HG03354 (cell line): ENCODE results near the gene RAI1.

ENCODE experiments used
- ATAC-seq: cut with Tn5 transposase; IDR thresholded peaks from one replicate; pipeline ENCODE4 v1.9.1; 2021; ENCODE audit warnings: mild to moderate bottlenecking; ENCODE audit not compliant: unreplicated experiment, poor library complexity, severe bottlenecking

The RAI1 gene

DNA sequence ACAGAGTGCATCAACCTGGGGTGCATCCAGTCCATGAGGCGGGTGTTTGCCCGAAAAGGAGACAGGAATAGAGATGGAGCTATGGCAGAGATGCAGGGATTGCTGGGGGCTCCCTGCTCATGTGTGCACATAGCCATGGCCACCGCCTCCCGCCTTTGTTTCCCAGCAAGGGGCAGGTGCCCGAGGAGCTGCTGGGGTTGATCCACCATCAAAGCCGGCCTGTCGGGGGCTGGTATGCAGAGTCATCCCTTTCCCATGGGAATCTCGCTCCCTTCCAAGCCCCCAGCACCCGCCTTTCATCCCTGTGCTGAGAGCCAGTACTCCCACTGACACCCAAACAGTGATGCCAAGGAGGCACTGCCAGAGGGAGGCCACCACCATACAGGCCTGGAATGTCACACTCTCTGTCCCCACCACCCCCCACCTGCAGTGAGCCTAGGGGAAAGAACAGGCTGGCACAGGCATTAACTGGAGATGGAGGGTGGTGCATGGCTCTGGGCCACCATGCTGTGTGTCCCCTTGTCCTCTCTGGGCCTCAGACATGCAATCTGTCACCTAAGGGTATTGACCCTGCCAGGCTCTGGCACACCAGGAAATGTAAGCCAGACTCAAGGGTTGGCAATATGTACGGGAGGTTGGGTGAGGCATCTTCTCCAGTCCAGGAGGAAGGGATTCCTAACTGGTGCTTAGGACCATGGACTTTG lies 90.4 kb downstream of the RAI1 start:
- ATAC-seq: no peak

DNA sequence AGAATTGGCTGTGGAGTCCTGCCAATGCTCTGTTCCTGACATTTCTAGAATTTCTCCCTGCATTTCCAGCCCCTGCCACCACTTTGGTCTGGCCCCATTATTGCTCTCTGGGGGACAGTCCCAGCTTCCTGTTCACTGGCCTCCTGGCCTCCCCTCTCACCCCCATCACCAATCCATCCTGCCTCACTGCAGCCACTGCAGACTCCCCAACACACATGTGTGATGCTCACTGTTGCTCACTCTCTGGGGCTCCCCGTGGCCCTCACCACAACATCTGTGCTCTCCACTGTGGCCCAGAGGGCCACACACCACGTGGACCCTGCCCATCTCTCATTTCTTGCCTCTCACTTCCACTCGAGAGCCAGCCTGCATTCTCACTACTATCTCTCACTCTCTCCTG lies 91.0 kb downstream of the RAI1 start:
- no peak for ATAC-seq

DNA sequence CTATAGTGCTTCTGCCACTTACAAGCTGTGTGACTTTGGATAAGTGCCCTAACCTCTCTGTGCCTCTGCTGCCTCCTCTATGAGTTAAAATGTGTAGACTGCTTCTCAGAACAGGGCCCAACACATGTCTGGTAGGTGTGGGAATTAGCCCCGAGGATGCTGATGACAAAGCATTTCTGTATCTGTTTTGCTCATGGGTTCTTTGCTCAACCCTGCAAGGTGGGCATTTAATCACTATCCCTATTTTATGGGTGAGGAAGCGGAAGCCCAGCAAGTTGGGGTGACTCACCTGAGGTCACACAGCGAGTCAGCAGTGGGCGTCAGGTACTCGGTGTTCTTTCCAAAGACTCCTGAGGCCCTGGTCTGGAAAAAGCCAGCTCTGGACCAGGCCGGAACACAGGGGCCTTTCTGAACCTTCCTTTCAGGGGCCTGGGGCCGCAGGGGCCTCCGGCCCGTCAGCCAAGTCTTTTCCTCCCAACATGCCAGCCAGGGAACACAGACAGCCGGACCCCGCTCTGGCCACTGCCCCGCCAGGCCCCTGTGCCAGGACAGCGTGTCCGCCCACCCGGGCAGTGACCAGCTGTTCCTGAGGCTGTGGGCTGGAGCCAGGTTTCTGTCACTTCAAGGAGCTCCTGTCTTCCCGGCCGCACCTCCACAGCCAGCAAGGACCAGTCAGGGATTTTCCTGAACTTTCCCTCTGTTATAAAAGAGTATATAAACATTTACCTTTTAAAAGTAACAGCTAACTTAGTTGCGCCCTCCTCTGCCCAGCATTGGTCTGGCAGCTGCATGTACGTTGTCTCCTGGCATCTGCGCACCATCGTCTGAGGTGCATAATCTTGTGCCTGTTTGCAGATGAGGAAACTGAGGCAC lies 93.0 kb downstream of the RAI1 start:
- no peak for ATAC-seq

DNA sequence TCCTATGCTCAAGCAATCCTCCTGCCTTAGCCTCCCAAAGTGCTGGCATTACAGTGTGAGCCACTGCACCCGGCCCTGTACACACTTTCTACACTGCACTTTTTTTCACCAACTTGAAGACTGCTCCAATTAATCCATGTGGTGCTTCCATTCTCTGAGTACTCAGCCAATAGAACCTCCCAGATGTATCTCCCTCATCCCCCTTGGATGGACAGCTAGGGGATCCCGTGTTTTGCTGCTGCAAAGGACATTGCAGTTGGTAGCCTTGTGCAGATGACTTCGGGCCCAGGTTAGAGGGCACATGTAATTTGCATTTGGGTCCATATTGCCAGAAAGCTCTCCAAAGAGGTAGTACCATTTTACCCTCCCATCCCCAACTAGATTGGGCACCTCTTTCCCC lies 95.6 kb downstream of the RAI1 start:
- no peak for ATAC-seq

DNA sequence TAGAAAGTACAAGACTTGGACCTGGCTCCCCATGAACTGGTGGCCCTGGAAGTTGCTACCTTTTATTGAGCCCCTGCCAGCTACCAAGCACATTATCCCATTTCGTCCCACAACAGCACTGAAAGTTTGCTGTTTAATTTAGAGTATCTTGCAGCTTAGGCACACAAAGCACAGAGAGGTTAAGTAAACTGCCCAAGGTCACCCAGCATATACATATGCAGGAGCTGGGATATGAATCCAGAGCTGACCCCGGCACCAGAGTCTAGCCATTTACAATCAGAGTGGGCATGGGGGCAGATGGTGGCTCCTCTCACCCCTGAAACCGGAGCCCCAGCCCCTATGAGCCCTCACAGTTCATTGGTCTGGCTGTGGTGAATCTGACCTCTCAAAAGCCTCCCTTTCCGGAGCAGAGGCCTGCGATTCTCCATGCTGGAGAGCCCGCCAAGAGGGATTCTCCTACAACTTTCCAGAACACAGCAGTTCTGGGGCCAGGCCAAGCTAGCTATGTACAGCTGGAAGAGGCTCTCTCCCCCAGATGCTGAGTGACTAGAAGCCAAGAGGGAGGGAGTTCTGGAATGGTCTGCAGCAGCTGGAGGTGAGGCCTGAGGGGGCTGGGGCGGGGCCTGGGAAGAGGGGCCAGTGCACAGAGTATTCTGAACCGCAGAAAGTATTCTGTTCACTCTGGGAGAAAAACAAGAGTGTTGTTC lies 97.2 kb downstream of the RAI1 start:
- no peak for ATAC-seq

DNA sequence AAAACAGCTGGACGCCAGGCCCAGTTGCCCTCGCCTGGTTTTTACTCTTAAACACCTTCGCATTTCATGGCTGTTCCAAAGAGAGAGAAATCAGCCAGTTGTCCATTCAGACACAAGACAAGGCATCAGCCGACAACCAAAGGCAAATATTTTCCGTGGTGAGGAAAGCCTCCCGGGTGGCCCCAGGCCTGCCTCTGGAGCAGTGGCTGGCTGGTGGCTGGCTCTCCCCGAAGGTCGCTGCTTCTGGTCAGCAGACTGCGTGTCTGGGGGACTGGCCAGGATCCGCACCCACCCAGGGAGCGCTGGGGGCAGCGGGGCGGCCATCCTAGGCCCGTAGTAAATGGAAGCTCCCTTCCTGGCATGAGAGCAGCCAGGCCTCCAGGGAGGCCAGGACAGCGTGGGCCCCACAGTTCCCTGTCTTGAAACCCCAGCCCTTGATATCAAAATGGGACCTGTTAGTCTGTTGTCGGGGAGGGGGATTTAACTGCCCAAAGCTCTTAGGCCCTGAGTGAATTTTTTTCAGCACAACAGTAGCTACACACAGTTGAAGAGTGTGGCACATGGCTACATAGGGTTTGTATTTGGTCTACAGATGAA lies 97.9 kb downstream of the RAI1 start:
- ATAC-seq: no peak

DNA sequence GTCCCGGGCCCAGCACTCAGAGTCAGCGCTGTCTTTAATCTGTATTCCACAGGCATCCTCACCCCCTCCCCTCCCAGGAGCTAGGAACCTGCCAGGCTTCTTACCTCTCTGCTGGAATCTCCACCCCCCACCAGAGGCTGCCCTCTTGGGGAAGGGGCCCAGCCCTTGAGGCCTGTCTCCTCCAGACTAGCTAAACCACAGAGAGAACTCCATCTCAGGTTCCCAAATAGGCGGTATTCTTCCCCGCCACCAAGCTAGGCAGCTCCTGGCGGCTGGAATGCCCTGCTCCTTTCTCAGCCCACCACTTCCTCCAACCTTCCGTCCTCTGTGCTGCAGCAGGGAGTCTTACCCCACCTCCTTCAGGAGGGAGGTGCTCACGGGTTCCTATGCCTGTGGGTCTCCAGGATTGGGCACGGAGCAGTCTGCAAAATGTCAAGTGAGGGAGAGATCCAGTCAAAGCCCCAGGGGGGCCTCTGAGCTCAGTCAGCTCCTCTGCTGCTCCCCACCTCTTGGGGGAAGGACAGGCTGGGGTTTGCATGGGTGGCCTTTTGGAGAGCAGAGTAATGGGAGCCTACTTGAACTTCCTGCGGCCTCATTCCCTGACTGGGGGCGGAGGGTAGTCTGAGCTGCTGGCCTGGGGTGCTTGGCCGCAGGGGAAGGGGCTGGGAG lies 99.8 kb downstream of the RAI1 start:
- no peak for ATAC-seq

DNA sequence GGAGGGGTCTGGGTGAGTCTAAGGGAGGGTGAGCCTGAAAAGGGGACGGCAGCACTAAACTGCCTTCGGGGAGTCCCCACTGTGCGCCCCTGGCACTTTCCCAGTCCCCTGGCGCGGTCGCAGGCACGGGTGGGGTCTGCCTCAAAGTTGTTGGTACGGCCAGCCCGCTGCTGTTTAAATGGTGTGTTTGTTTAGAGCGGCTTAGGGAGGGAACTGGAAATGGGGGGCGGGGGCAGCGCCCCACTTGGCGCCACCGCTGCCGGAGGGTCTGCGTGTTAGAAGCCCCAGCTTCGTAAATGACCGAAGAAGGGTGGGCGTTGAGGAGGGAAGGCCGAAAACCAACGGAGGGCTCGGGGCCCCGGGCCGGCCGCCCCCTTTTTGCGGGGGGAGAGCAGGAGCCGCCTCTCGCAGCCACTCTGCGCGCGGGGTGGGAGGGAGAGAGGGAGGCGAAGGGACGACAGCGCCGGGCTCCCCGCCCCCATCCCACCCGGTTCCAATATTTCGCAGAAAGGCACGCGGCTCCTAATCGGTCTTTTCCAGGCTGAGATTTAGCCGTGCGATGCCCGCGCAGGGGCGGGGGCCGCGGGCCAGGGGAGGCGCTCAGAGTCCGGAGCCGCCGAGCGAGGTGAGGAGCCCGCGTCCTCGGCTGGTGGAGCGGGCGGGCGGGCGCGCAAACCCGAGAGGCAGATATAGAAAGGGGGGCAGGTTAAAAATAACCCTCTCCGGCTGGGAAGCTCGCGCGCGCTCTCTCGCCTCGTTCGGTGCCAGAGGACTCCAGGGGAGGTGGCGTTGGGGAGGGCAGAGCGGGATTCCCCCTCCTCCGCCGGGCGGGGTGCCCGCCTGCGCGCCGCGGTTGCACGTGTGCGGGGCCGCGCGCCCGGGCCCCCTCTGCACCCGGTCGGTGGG lies 100.6 kb downstream of the RAI1 start:
- no peak for ATAC-seq

DNA sequence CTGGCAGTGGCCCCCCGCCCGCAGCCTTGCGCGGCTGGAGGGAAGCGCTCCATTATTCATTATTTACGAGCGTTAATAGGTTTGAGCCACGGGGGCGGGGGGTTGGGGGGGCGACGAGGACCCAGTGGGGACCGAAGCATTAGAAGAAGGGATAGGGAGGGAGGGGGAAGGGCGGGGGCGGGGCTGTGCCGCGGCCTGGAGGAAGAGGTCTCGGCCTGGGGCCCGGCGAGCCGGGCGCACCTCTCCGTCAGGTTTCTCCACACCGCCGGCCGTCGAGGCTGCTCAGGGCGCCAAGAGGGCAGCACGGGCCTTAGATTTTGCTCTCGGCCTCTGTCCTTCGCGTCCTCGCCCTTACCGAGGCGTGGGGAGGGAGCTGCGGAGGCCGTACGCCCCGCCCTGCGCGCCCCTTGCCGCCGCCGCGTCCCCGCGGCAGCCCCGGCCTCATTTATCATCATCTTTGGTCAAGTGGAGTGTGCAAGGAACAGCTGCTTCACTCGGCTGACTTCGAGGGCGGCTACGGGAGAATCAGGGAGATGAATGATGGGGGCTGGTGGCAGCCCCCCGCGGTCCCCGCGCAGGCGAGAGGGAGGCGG lies 101.4 kb downstream of the RAI1 start:
- no peak for ATAC-seq

DNA sequence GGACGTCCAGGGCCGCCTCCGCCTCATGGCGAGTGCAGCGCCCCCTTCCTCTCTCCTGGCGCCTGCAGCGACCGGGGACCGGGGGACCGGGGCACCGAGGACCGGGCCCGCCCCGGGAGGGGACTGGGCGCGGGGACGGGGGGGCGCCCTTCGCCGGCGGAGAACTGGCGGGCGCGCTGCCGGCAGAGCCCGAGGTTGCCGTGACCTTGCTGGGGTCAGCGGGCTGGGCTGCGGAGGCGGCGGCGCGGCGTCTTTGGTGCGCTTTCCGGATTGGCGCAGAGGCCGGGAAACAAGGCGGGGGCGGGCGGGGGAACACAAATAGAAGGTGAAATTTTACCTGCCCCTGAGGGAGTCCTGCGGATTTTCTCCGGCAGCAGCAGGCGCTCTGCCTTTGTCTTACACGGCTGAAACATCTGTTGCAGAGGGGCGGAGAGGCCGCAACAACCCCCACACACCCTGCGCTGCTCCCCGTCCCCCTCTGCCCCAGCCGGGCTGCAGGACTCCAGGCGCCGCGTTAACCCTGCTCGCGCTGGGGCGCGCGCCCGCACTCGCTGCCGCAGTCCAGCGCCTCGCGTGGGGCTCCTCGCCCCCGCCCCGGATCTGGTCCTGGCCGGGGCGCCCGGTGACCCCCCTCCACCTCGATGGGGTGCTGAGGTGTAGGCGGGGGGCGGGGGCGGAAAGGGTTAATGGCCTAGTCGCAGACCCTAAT lies 102.0 kb downstream of the RAI1 start:
- ATAC-seq: peak; percentile 37

DNA sequence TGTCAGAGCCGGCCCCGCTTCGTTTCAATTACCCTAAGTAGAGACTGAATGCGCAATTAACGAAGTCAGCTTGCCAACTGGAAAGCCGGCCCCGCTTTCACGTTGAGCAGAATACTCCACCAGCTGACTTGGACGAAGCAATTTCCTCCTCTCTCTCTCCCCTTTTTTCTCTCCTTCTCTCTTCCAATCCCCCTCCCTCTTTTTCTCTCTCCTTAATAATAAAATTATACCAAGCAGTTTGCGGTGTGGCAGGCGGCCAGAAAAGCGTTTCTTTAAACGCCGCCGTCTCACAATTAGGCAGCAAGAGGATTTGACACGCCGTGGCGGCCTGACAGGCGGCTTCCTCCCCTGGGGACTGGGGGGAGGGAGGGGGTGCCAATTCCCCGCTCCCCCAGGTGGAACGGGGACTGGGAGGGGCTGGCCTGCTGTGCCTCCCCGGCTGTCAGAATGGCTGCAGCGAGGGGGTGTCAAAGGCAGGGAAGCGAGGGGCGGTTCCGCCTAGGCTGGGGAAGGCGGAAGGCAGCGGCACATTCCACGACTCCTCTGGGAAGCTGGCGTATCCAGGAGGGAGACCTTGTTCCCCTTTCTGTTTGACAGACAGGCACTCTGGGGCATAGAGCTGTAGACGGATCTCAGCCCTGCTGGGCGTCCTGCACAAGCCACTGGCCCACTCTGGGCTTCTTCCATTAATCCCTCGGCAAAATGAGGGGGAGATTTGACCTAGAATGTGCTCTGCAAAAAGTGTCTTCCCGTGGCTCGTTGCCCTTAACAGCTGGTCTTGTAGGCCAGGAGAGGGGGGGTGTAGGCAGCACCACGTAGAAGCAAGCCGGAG lies 102.8 kb downstream of the RAI1 start:
- ATAC-seq: peak; percentile 25

DNA sequence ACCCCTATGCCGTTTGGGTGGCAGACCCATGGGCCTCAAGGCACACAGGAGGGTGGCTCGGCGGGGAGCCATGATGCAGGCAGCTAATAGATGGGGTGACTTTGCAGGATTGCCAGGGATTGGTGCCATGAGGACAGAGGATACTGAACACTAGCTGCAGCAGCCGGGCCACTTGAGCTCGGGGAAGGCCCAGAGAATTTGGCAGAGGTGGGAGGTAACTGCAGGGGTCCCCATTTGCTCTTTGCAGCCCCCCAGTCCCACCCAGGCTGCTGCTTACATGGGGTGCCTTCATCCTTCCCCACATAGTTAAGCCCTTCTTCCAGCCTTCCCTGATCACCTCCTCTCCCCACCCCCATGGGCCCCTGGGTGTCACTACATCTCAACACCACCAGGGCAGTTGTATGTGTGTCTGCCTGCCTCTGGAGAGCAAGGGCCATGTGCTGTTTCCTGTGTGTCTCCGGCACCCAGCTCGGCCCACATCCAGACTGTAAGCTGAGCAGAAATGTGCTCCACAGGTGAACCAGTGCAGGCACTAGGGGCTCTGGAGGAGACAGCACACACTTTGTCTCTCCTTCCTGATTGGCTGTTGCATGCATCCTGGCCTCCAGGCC lies 103.5 kb downstream of the RAI1 start:
- ATAC-seq: no peak

DNA sequence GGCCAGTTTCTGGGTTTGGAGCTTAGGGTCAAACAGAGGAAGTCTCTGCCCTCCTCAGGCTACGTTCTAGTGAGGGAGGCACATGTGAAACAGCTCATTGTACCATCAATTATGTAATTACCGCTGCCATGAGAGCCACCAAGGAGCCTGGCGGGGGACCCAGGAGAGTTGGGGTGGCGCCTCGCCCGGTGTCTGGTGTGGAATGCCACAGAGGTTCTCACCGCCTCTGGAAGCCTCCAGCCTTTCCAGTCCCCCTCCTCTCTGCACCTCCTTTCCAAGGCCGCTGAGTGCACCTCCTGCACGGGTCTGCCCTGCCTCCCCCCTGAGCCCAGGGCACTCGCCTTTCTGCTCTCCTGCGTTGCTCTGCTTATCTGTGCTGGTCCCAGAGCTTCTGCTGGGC lies 104.1 kb downstream of the RAI1 start:
- no peak for ATAC-seq

DNA sequence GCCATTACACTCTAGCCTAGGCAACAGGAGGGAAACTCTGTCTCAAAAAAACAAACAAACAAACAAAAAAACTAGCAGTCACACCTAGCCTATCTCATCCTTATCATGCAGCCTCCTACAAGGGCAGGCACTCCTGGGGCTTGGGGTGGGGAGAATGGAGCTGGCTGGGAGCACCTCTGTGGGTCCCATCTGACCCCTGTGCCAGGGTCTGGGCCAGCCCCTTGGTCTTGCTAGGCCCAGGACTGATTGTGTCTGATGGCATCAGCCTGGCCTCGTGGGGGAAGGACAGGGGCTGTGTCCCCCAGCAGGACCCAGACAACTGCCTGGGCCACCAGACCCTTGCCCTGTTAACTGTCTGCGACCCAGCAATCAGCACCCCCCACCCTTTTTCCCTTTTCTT lies 105.7 kb downstream of the RAI1 start:
- ATAC-seq: no peak

DNA sequence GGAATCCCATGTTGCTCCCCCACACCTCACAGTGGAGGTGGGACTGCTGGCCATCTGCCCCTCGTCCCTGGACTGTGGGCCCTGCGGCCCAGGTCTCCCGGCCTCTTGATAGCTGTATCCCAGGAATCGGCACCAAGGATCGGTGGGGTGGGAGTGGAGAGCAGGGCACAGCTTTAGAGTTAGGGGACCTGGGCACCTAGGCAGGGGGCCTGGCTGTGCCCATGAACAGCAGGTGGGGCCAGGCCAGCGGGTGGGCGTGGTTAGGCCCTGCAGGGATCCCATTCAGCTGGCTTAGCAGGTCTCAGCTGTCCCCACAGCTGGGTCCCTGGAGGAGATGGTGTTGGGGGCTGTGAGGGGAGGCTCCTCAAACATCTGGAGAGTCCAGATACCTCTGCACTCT lies 106.3 kb downstream of the RAI1 start:
- no peak for ATAC-seq

DNA sequence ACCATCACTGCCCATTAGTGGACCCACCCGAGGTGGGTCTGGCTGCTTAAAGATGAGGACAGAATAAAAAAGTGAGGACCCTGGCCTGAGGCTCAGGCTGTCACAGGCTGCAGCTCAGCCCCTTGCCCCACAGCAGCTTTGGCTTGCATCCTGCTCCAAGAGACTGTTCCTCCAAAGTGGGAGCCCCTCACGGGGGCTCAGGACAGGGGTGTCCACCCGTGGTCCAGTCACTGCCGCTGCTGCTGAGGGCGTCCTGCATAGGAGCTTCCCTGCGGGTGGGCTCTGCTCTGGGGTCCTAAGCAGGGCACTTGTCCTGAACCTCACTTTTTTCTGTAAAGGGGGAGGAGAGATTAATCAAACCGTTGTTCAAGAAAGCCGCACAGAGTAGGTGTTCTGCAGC lies 107.7 kb downstream of the RAI1 start:
- ATAC-seq: no peak

DNA sequence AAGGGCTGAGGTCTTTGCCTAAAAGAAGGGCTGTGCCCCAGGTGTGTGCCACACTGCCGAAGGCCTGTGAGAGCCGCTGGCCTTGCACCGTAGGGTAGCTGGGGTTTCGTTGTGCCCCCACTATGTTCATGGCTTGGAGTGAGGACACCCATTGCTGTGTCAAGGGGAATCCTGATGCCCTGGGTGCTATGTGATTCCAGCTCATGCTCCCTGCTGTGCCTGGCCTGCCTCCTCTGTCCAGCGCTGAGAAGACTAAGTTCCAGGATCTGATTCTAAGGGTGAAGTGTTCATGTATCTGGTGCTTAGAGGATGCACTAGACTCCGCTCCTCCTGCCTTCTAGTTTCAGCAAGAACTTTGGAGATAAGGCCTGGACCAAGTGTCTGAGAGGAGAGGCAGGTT lies 108.2 kb downstream of the RAI1 start:
- ATAC-seq: no peak
